GM18505 (cell line): ENCODE measurements around the gene ATP2A1.
"Not testable (repeated sequence)": the region's sequence is repeated elsewhere in the genome, so short reads cannot be mapped to it uniquely, and the experiment has no call there.

Experiments used
- ATAC-seq: cut with Tn5 transposase; IDR thresholded peaks from one replicate; pipeline ENCODE4 v1.9.1; 2021; ENCODE audit not compliant: unreplicated experiment
- POLR2A ChIP-seq: IDR thresholded peaks from 4 replicates; pipeline ENCODE4 v1.6.1; 2011; ENCODE audit warnings: borderline replicate concordance; ENCODE audit not compliant: insufficient read depth, insufficient read length; ENCODE audit errors: extremely low read depth

The ATP2A1 gene

GRCh38 chr16:28882551-28883160, 4.4 kb downstream of the ATP2A1 start:
- TF ChIP-seq POLR2A = no peak
- no peak for ATAC-seq

GRCh38 chr16:28883221-28883996, 5.1 kb downstream of the ATP2A1 start:
- TF ChIP-seq POLR2A = no peak
- no peak for ATAC-seq

- no peak for ATAC-seq
- TF ChIP-seq POLR2A = no peak
Measured at GRCh38 chr16:28884045-28884444, 5.8 kb downstream of the ATP2A1 start.

- TF ChIP-seq POLR2A = no peak
- ATAC-seq = no peak
Measured at GRCh38 chr16:28886945-28887344, 8.7 kb downstream of the ATP2A1 start.

GRCh38 chr16:28890355-28890754, 12.1 kb downstream of the ATP2A1 start:
- ATAC-seq = not testable (repeated sequence)

- TF ChIP-seq POLR2A = no peak
- ATAC-seq = no peak
Measured at GRCh38 chr16:28891964-28892890, 13.9 kb downstream of the ATP2A1 start.

GRCh38 chr16:28893291-28893690, 15.0 kb downstream of the ATP2A1 start:
- no peak for ATAC-seq
- TF ChIP-seq POLR2A = no peak

GRCh38 chr16:28895609-28896008, 17.3 kb downstream of the ATP2A1 start:
- no peak for TF ChIP-seq POLR2A
- ATAC-seq = no peak

- no peak for ATAC-seq
- TF ChIP-seq POLR2A = no peak
Measured at GRCh38 chr16:28897826-28898225, 19.5 kb downstream of the ATP2A1 start.

GRCh38 chr16:28898266-28898665, 20.0 kb downstream of the ATP2A1 start:
- TF ChIP-seq POLR2A = no peak
- no peak for ATAC-seq

GRCh38 chr16:28898942-28899341, 20.7 kb downstream of the ATP2A1 start:
- TF ChIP-seq POLR2A = no peak
- ATAC-seq = no peak

- no peak for TF ChIP-seq POLR2A
- ATAC-seq = no peak
Measured at GRCh38 chr16:28899882-28900590, 21.7 kb downstream of the ATP2A1 start.

- no peak for ATAC-seq
- TF ChIP-seq POLR2A = no peak
Measured at GRCh38 chr16:28900601-28901000, 22.3 kb downstream of the ATP2A1 start.
